GM23248 (cell line): ENCODE measurements around the gene ZDHHC14.

Source experiments
- EZH2 ChIP-seq: fragments of 200-600 bp; sonication (generic); IDR thresholded peaks from 2 replicates; pipeline ENCODE4 v1.6.1; 2018; ENCODE audit warnings: antibody characterized with exemption, mild to moderate bottlenecking; ENCODE audit not compliant: insufficient read depth, poor library complexity, severe bottlenecking
- EZH2phosphoT487 ChIP-seq: fragments of 200-600 bp; sonication (generic); IDR thresholded peaks from 2 replicates; pipeline ENCODE4 v1.6.1; 2018; ENCODE audit warnings: antibody characterized with exemption, moderate library complexity, mild to moderate bottlenecking, low read depth; ENCODE audit not compliant: insufficient read depth

- TF ChIP-seq EZH2, result no peak
- TF ChIP-seq EZH2phosphoT487, result no peak
These were observed 189.8 kb downstream of the ZDHHC14 start for GRCh38 chr6:157570752-157571151.
